GM18520 (cell line): ENCODE measurements around the gene WDR41.
"Not testable (repeated sequence)": the region's sequence is repeated elsewhere in the genome, so short reads cannot be mapped to it uniquely, and the experiment has no call there.

Experiments used
- ATAC-seq: cut with Tn5 transposase; IDR thresholded peaks from one replicate; pipeline ENCODE4 v1.9.1; 2021; ENCODE audit not compliant: unreplicated experiment

WDR41 gene

DNA sequence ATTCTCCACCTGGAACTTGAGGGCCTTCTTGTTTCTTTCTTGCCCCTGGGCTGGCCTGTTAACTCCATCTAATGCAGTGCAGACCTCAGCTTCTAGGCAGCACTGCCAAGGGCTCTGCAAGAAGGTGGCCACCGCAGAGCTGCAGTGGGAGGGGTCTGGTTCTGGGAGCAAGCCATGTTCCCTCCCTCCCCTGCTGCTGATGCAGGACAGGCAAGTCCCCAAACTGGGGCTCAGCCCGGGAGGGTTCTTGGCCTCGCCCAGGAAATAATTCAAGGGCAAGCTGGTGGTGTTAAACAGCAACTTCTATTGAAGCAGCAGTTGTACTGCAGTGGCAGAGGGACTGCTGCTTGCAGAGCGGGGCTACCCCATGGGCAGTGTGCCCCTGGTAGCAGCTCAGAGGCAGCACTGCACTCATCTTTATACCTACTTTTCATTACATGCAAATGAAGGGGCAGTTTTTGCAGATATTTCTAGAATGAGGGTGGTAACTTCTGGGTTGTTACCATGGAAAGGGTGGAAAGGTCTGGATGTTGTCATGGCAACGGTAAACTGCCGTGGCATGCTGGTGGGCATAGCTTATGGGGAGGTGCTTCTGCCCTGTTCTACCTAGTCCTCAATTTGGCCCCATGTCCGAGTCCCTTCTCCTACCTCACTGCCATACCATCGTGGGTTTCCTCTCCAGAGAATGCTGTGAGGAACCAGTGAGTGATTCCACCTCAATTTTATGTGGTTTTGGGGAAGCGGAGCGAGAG is 82.1 kb downstream of the WDR41 start:
- no peak for ATAC-seq

DNA sequence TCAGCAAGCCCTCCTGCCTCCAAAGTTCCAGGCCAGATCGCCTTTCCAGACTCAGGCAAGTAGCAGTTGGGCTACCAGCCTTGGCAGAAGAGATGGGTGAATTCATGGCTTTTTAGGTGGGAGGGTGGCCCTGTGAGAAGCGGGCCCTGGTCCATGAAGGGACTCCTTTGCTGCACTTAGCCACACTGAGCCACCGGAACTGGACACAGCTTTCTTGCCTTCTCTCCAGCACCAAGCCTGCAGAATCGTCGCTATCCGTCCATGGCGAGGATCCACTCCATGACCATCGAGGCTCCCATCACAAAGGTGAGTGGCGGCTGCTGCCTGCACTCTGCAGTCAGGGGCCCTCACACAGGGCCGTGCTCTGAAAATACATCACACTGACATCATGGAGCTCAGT is 85.0 kb downstream of the WDR41 start:
- no peak for ATAC-seq

DNA sequence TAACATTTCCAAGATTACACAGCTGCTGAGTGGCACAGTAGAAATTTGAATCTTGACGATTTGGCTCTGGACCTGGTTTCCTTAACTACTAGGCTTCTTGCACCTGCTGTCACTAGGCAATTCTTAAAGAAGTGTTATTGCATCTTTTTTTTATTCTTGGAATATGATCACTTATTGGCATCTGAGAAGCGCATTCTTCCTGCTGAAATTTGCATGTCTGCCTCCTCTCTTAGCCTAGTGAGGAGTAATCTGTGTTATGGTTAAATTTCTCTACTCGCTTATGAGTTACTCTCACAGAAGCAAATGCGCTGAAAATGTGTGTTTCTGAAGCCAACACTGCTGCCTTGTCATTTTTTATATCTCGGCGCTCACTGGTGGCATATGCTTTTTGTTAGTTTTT is 89.3 kb downstream of the WDR41 start:
- no peak for ATAC-seq

DNA sequence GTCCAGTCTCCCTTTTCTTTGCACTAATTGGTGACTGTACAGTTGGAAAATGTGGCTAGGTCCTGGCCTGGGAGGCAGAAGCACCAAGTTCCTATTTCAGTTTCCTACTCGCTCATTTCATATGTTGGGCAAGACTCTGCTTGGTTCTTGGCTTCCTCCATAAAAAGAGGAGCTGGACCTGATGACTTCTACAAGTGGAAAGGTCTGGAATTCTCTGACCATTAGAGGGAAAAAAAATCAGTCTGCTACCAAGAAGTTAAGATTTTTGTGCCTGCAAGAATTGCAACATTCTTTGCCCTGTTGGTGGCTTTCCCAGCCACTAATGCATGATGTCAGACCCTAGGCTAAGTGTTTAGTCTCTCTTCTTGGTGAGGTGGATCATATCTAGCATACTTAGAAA is 91.5 kb downstream of the WDR41 start:
- ATAC-seq = no peak

DNA sequence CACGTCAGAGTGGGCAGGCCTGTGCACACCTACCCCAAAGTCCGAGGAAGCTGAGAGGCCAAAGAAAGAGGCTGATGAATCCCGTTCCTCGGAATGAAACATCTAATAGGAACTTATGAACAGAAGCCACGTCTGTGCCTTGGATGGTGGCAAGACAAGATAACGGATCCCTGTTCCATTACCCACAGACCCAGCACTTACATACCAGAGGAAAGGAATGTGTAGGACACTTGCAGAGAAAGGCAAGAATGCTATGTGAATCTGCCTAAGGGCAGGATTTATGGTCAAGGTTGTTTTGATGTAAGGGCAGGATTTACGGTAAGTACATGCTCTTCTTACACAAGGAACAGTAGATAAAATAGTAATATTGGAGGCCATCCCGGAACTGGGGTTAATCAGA is 93.2 kb downstream of the WDR41 start:
- no peak for ATAC-seq

DNA sequence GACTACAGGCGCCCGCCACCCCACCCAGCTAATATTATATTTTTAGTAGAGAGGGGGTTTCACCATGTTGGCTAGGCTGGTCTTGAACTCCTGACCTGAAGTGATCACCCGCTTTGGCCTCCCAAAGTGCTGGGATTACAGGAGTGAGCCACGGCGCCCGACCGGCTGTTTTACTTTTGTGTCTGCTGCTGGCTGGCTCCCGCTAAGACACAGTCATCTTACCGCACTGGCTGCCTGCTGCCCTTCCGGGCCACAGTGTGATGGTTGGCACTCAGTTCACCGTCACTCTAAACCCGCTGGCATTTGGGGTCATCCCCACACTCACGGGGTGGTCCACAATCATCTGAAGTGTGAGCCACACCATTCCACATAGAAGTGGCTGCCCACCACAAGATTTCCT is 93.7 kb downstream of the WDR41 start:
- ATAC-seq = no peak

DNA sequence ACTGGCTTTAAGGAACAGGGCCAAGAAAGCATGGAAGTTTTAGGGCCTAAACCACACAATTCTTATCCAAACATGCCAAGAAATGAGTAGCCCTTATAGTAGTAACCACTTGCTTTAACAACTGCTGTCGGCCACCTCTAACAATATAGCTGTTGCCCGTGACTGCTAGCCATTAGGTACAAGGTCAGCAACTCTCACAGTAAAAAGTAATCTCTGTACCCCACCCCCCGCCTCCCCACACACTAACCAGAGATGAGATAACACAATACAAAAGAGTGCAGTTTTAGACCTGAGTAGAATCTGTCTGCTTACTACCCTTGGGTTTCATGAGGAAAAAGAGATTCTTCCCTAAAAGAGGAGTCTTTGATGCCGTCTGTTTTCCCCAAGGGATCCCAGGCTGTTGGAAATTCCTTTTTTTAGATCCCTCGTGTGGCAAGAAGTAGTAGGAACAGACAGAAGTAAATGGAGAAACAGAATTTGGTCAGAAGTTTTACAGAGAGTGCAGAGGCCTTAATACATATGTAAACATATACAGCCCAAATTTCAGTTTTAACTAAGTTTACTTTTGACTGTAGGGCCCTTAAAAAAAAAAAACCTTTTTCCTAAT is 94.3 kb downstream of the WDR41 start:
- ATAC-seq = no peak

DNA sequence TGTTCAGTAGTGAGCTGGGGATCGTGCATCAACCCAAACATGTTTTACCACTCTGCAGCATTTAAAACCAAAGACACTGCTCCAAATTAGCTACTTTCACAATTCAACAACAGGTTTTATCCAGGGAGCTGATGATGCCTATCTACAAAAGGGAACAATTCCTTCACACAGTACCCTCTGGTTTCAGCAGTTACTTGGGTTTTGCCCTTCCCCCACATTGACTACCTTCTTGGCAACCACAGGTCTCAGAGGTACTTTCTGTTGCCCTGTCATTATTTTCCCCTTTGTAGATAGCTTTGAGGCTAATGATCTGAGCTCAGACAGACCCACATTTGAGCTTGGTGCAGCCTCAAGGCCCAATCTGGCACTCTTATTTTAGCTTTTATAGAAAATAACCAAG is 96.1 kb downstream of the WDR41 start:
- no peak for ATAC-seq

DNA sequence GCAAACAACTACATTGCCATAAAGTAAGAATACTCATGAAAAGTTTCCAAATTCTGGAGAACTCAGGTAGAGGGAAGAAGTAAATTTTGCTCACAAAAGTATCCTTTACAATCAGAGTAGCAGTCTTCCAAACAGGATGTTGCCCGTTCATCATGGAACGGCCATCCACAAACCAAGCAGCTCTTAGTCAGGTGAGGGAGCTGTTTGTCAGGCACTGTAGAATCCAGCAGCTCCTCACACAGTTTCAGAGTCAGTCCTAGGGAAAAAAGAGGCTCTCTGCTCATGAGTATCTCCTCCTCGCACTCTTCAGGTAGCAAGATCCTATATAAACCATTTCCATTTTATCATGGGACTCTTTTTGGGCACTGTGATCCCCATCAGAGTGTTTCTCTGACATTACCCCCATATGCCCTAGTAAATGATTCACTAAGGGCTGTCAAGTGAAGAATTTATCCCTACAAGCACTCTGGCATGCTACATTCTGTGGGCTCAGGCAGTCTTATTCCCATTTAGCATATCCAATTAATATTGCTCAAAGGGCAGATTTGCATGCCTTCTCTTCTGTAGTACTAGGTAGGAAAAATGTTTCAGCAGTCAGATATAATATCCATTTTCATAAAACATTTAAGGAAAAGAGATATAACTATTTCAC is 97.9 kb downstream of the WDR41 start:
- ATAC-seq = no peak

DNA sequence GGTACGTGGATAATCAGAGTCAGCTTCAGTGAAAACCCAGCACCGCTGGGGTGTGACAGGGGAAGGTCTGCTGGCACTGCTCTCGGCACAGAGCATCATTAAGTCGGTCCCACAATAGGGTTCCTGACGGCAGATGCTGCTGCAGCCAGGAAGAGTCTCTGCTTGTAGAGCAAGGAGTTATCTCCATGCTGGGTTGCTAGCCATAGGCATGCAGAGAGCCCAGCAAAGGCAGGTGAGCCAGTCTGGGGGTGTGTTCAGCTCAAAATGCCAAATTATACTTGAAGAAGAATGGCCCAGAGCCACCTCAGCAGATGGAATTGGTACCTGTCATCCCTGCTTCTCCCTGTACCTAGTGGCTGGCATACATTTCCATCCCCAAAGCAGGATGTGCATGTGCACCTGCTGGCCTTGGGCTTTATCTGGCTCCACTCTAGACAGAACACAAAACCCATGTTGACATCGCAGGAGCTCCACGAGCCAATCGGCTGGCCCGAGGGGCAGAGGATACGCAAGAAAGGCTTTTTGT is 100.8 kb downstream of the WDR41 start:
- no peak for ATAC-seq

DNA sequence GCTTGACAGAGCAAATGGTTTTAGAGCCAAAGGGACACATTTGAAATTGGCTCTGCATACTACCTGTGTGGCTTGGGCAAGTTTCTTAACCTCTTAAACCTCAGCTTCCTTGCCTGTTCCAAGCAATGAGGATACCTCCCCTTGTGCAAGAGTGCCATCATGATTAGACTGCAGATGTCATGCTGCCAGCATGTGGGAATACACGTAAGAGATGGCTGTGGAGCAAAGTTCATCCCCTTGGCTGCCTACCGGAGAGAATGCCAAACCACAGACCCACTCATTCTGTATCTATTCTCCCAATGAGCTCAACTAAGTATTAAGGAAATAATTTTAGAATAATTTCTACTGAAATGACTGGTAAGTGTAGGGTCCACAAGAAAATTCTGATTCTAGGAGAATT is 101.3 kb downstream of the WDR41 start:
- ATAC-seq = no peak

DNA sequence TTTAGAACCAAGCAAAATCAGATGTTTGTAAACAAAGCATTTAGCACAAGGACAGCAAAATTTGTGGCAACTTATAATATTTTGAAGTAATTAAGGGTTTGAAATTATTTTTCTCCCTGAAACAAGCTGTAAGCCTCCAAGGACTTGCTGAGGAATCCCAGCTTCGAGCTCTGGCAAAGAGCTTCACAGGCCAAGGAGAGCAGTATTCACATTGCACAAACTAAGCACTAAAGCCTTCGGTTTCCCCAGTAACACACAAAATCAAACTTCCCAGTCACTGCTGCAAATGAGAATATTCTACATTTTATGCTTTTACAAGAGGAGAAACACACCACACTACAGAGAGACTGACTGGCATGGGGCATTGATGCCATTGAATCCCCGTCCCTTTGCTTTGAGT is 101.9 kb downstream of the WDR41 start:
- ATAC-seq = no peak

DNA sequence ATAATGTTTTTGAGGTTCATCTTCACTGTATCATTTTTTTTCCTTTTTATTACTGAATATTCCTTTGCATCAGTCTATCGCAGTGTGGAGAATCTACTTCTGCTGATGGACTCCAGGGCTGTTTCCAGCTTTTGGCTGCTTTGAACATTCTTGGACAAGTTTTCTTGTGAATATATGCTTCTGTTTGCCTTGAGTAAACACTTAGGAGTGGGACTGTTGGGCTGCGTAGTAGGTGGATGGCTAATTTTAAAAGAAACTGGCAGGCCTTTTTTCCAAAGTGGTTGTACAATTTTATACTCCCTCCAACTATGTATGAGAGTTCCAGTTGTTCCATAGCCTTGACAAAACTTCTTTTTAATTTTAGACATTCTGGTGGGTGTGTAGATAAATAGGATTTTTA is 102.4 kb downstream of the WDR41 start:
- ATAC-seq = no peak

DNA sequence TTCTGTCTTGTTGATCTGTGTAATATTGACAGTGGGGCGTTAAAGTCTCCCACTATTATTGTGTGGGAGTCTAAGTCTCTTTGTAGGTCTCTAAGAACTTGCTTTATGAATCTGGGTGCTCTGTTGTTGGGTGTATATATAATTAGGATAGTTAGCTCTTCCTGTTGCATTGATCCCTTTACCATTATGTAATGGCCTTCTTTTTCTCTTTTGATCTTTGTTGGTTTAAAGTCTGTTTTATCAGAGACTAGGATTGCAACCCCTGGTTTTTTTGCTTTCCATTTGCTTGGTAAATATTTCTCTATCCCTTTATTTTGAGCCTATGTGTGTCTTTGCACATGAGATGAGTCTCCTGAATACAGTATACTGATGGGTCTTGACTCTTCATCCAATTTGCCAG is 105.8 kb downstream of the WDR41 start:
- ATAC-seq = not testable (repeated sequence)

DNA sequence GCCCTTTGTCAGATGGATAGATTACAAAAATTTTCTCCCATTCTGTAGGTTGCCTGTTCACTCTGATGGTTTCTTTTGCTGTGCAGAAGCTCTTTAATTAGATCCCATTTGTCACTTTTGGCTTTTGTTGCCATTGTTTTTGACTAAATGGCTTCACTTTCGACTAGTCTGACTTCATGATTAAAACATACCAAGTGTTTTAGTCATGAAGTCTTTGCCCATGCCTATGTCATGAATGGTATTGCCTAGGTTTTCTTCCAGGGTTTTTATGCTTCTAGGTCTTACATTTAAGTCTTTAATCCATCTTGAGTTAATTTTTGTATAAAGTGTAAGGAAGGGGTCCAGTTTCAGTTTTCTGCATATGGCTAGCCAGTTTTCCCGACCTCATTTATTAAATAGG is 108.8 kb downstream of the WDR41 start:
- not testable (repeated sequence) for ATAC-seq
